Neuronal stem cell (in vitro differentiated cells): ENCODE measurements around the gene KLC3.
"Not testable (repeated sequence)": the region's sequence is repeated elsewhere in the genome, so short reads cannot be mapped to it uniquely, and the experiment has no call there.

Experiments used
- DNase-seq: peaks from one replicate; pipeline ENCODE4 v3.0.0-alpha.2; 2013; ENCODE audit warnings: low spot score
- H2AFZ ChIP-seq: one replicate; pipeline ENCODE4 v1.6.1; 2013; ENCODE audit warnings: mild to moderate bottlenecking, low read length, inconsistent platforms
- H2AK5ac ChIP-seq: 2 replicates; pipeline ENCODE4 v1.6.1; 2013; ENCODE audit warnings: low read depth, mild to moderate bottlenecking, inconsistent platforms, low read length, moderate library complexity, mixed read lengths
- H2BK120ac ChIP-seq: 2 replicates; pipeline ENCODE4 v1.6.1; 2013; ENCODE audit warnings: low read depth, mild to moderate bottlenecking, inconsistent platforms, low read length, moderate library complexity, mixed read lengths
- H2BK12ac ChIP-seq: one replicate; pipeline ENCODE4 v1.6.1; 2013; ENCODE audit warnings: low read length, inconsistent platforms
- H2BK15ac ChIP-seq: 2 replicates; pipeline ENCODE4 v1.6.1; 2013; ENCODE audit warnings: mild to moderate bottlenecking, low read length, inconsistent platforms, mixed read lengths
- H2BK5ac ChIP-seq: one replicate; pipeline ENCODE4 v1.6.1; 2013; ENCODE audit warnings: inconsistent platforms, mild to moderate bottlenecking, low read length, moderate library complexity
- H3K14ac ChIP-seq: one replicate; pipeline ENCODE4 v1.6.1; 2013; ENCODE audit warnings: low read length, inconsistent platforms
- H3K18ac ChIP-seq: 2 replicates; pipeline ENCODE4 v1.6.1; 2013; ENCODE audit warnings: low read length, inconsistent platforms
- H3K23ac ChIP-seq: 2 replicates; pipeline ENCODE4 v1.6.1; 2013; ENCODE audit warnings: low read depth, mild to moderate bottlenecking, mixed read lengths, low read length, inconsistent platforms; ENCODE audit not compliant: poor library complexity
- H3K27ac ChIP-seq: replicated peaks from 3 replicates; pipeline ENCODE4 v1.5.1; 2013; ENCODE audit warnings: low read length, inconsistent platforms
- H3K27me3 ChIP-seq, 3 experiments: 2 replicates each; pipeline ENCODE4 v1.6.1; 2013; ENCODE audit warnings: low read length in 3 of 3, mild to moderate bottlenecking in 2 of 3, inconsistent platforms in 1 of 3, low read depth in 1 of 3, mixed read lengths in 1 of 3, moderate library complexity in 1 of 3; ENCODE audit not compliant: control insufficient read depth in 3 of 3, insufficient read depth in 3 of 3
- H3K36me3 ChIP-seq, 2 donors: replicated peaks in 1 of 2; 2 replicates each; pipeline ENCODE4 v1.6.1; 2013; ENCODE audit warnings: low read length in 2 of 2; ENCODE audit not compliant: control insufficient read depth in 2 of 2, insufficient read depth in 2 of 2
- H3K4ac ChIP-seq: 2 replicates; pipeline ENCODE4 v1.6.1; 2013; ENCODE audit warnings: inconsistent platforms, mild to moderate bottlenecking, low read length, moderate library complexity
- H3K4me1 ChIP-seq, 2 donors: 1 replicate in 1 of 2; 2 replicates in 1 of 2; pipeline ENCODE4 v1.6.1; 2013; ENCODE audit warnings: low read length in 2 of 2, low read depth in 1 of 2; ENCODE audit not compliant: control insufficient read depth in 2 of 2, insufficient read depth in 1 of 2
- H3K4me2 ChIP-seq: one replicate; pipeline ENCODE4 v1.6.1; 2013; ENCODE audit warnings: mild to moderate bottlenecking, low read length, inconsistent platforms; ENCODE audit not compliant: insufficient read depth, poor library complexity, severe bottlenecking
- H3K4me3 ChIP-seq, 2 donors: 2 replicates each; pipeline ENCODE4 v1.5.1; 2013; ENCODE audit warnings: low read length in 2 of 2, mild to moderate bottlenecking in 2 of 2, inconsistent platforms in 1 of 2, moderate library complexity in 1 of 2
- H3K79me1 ChIP-seq: one replicate; pipeline ENCODE4 v1.6.1; 2013; ENCODE audit warnings: low read depth, mild to moderate bottlenecking, inconsistent platforms, low read length, moderate library complexity
- H3K9ac ChIP-seq: one replicate; pipeline ENCODE4 v1.6.1; 2013; ENCODE audit warnings: mild to moderate bottlenecking, low read depth, low read length, inconsistent platforms; ENCODE audit not compliant: poor library complexity
- H3K9me3 ChIP-seq, 2 donors: replicated peaks in 1 of 2; 2 replicates each; pipeline versions ENCODE3 to v1.6.1; 2013; ENCODE audit warnings: low read length in 2 of 2, mild to moderate bottlenecking in 2 of 2, inconsistent platforms in 1 of 2, low read depth in 1 of 2, mixed read lengths in 1 of 2, moderate library complexity in 1 of 2; ENCODE audit not compliant: control insufficient read depth in 2 of 2, insufficient read depth in 1 of 2
- H4K8ac ChIP-seq: one replicate; pipeline ENCODE4 v1.6.1; 2013; ENCODE audit warnings: low read depth, mild to moderate bottlenecking, inconsistent platforms, low read length, moderate library complexity
- H4K91ac ChIP-seq: one replicate; pipeline ENCODE4 v1.6.1; 2013; ENCODE audit warnings: low read length, low read depth, mild to moderate bottlenecking, inconsistent platforms; ENCODE audit not compliant: poor library complexity
- WGBS, 2 donors: extraction: QIAGEN DNeasy Blood & Tissue Kit; methylation state at CpG; one replicate each; pipeline ENCODE4 v1.1.7; 2013; ENCODE audit warnings: missing lambda C conversion rate in 2 of 2, mixed read lengths in 1 of 2; ENCODE audit not compliant: insufficient read length in 2 of 2, insufficient replicate concordance in 1 of 2; ENCODE audit errors: extremely low coverage in 2 of 2; 5-methylcytosine and 5-hydroxymethylcytosine counted together

The KLC3 gene

DNA sequence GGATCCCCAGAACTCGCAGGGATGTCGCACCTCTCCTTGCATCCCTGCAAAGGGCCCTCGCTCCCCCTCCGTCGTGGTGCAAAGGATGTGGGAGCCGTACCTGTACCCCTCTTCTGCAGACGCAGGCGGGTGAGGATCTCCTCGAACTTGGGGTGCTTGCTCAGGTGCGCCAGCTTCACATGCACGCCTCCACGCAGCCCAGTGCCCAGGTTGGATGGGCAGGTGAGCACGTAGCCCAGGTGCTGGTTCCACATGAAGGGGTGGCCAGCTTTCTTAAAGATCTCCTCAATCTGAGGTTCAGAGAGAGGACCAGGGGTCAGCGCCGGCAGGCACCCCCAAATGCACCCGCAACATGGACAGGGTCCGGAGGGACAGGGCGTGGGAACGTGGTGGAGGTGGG lies 33.2 kb upstream of the KLC3 start:
- no peak overlapping the region for H2AK5ac ChIP-seq
- peak overlapping the region; percentile 64 for H3K18ac ChIP-seq
- no CpG with 5 or more reads among the region's 19 CpGs for WGBS, 2 donors

GRCh38 chr19:45309322-45309721 lies 31.2 kb upstream of the KLC3 start:
- not testable (repeated sequence) for H2AK5ac ChIP-seq, H3K4me2 ChIP-seq, H3K27me3 ChIP-seq, H3K79me1 ChIP-seq, H3K36me3 ChIP-seq, H2BK120ac ChIP-seq, DNase-seq, H3K9me3 ChIP-seq, H3K4me1 ChIP-seq, H4K8ac ChIP-seq, H3K4ac ChIP-seq, H3K23ac ChIP-seq, H3K18ac ChIP-seq, H3K27ac ChIP-seq, H3K4me3 ChIP-seq, H2BK5ac ChIP-seq, H4K91ac ChIP-seq, H2BK15ac ChIP-seq, H2AFZ ChIP-seq, H3K14ac ChIP-seq, H2BK12ac ChIP-seq, H3K9ac ChIP-seq
- no CpG with 5 or more reads among the region's 8 CpGs for WGBS, 2 donors

More for the DNA sequence above, 33.2 kb upstream of the KLC3 start:
- H2BK120ac ChIP-seq, result no peak overlapping the region
- H3K4me2 ChIP-seq, result no peak overlapping the region
- H3K14ac ChIP-seq, result peak overlapping the region; percentile 89
- no peak overlapping the region for H2AFZ ChIP-seq
- H3K23ac ChIP-seq, result peak overlapping the region; percentile 91
- H3K4me3 ChIP-seq, result peak overlapping the region in 1 of 2 donors; percentile 63
- no peak overlapping the region for H3K9ac ChIP-seq
- no peak overlapping the region for H2BK12ac ChIP-seq
- peaks cover 0 to 5% of the 10 kb centered on the region in 2 donors for H3K4me1 ChIP-seq
- no peak overlapping the region for H3K4ac ChIP-seq
- peaks cover 0 to 2% of the 10 kb centered on the region in 2 donors for H3K9me3 ChIP-seq
- H3K27me3 ChIP-seq, result no peaks in the 10 kb centered on the region
- no peak for DNase-seq
- H3K36me3 ChIP-seq, result peaks cover 0 to 7% of the 10 kb centered on the region in 2 donors
- H3K27ac ChIP-seq, result no peak overlapping the region
- peak overlapping the region; percentile 43 for H4K8ac ChIP-seq
- no peaks in the 10 kb centered on the region for H3K79me1 ChIP-seq
- peak overlapping the region; percentile 48 for H2BK5ac ChIP-seq
- H2BK15ac ChIP-seq, result no peak overlapping the region
- no peak overlapping the region for H4K91ac ChIP-seq

DNA sequence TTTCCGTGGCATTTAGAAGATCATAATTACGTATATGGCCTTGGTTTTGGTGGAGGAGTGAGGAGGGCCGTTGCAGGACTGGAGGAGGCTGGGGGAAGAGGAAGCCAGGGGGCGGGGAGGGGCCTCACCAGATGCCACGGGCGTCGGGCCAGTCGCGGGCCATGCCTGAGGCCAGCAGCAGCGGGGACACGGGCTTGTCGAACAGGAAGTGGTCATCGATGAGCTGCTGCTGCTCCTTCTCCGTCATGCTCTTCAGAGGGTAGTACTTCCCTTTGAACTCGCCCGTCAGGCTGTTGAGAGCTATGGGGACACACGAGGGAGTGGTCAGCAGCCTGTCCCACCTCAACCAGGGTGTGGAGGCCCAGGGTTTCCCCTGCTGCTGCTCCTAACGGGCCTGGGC lies 28.9 kb upstream of the KLC3 start:
- Histone ChIP-seq H2BK12ac (no peak overlapping the region), H3K79me1 (no peaks in the 10 kb centered on the region), H3K36me3 (no peaks in the 10 kb centered on the region), H3K4me1 (peaks cover 0 to 1% of the 10 kb centered on the region in 2 donors), H4K91ac (no peak overlapping the region), H2AFZ (peak overlapping the region; percentile 71), H3K9me3 (no peaks in the 10 kb centered on the region), H4K8ac (no peak overlapping the region), H3K4ac (no peak overlapping the region), H3K23ac (peak overlapping the region; percentile 51), H2BK5ac (no peak overlapping the region), H3K14ac (no peak overlapping the region), H2BK15ac (no peak overlapping the region), H3K4me3 (no peak overlapping the region), H2AK5ac (no peak overlapping the region), H3K27ac (no peak overlapping the region), H3K9ac (no peak overlapping the region), H3K18ac (peak overlapping the region; percentile 46), H3K4me2 (no peak overlapping the region), H3K27me3 (peaks cover 0 to 19% (median 7%) of the 10 kb centered on the region in 3 experiments), H2BK120ac (no peak overlapping the region)
- no peak for DNase-seq
- no CpG with 5 or more reads among the region's 18 CpGs for WGBS, 2 donors

GRCh38 chr19:45312285-45312684 lies 28.3 kb upstream of the KLC3 start:
- not testable (repeated sequence) for H3K4me3 ChIP-seq, H2AK5ac ChIP-seq, H2BK5ac ChIP-seq, H4K91ac ChIP-seq, H3K9ac ChIP-seq, H3K4me2 ChIP-seq, DNase-seq, H3K4me1 ChIP-seq, H2BK12ac ChIP-seq, H2BK120ac ChIP-seq, H3K79me1 ChIP-seq, H2BK15ac ChIP-seq, H3K27ac ChIP-seq, H3K4ac ChIP-seq, H3K18ac ChIP-seq, H3K36me3 ChIP-seq, H4K8ac ChIP-seq, H3K9me3 ChIP-seq, H3K14ac ChIP-seq, H3K23ac ChIP-seq
- H3K27me3 ChIP-seq, result peaks cover 0 to 19% (median 7%) of the 10 kb centered on the region in 3 experiments
- WGBS, 2 donors, result no CpG with 5 or more reads among the region's 14 CpGs
- H2AFZ ChIP-seq, result peak overlapping the region; percentile 71
